SU-DHL-6 (cell line): Measurements from ENCODE around the gene GZMB.

ENCODE experiments used
- CTCF ChIP-seq: fragments of 200-600 bp; sonication (generic); IDR thresholded peaks from one replicate; pipeline ENCODE4 v1.5.1; 2017; ENCODE audit warnings: antibody characterized with exemption, mild to moderate bottlenecking, low read length, moderate library complexity; ENCODE audit not compliant: insufficient read depth, poor library complexity, severe bottlenecking
- EZH2phosphoT487 ChIP-seq: fragments of 200-600 bp; sonication (generic), shearing (Covaris generic); conservative IDR thresholded peaks from 2 replicates; pipeline ENCODE4 v1.6.1; 2018; ENCODE audit warnings: mild to moderate bottlenecking, antibody characterized with exemption, low read length, moderate library complexity, mixed read lengths

- no peak for TF ChIP-seq EZH2phosphoT487
- no peak for TF ChIP-seq CTCF
These were observed 46.5 kb upstream of the GZMB start for GRCh38 chr14:24680516-24680915.
